ENCODE data around the gene PSMD12. TPM values are rescaled to one million over a fixed set of nuclear protein-coding genes. Genes with fewer than 3 reads are reported as not detected.

PSMD12 gene
- total and polyA plus RNA-seq, 9 of the 15 experiments (the other 6 are each of a cell fraction or from before 2014, with no cell fraction given) = 36.6 to 150 (median 65.5) TPM

DNA sequence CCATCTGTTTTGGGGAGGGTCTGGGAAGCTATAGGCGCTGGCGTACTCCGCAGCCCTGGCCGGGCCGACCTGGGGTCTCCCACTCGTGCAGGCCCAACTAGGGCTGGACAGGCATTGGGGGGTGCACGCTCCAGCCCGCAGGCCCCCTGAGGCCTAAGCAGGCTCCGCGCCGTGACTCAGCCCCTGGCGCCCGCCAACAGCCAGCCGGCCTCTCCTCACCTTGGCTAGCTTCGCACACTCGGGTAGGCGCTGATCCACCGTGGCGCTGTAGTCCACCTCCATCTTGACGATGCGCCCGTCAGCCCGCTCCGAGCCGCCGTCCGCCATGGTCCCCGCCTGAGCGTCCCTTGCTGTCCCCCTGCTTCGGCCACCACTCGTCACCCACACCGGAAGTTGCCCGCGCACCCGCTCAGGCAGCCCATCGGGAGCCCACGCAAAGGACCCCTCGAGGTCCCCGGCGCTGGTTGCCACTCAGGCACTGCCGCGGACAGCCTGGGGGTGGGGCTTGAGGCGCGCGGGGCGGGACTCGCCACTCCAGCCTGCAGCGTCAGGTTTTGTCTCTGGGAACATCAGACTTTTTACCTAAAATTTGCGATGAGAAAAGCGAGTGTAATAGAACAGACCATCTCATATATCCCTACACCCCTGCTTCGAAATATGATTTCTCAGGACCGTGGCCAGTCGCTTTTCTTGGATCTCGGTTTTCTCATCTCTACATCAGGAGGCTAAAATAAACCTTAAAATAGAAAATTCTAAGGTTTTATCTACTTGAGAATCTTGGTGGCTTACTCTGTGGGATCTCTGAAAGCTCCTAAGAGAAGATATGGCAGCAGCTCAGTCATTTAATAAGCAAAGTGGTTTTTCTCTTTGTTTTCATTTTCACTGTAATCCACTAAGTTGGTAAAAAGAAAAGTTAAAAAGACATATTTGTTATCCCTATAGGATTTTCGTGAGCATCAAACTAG is at the start of gene PSMD12 (continued):
- TF ChIP-seq TOE1 (IDR thresholded peaks at IDR 0.05; ENCODE audit: borderline replicate concordance) = no peak
- TF ChIP-seq TOE1 (CRISPR knock-in tag; IDR thresholded peaks at IDR 0.05; ENCODE audit: borderline replicate concordance, low read depth) = peak; percentile 86; the same call in 1 of the 2 replicates
- TF ChIP-seq, protein P1, sequence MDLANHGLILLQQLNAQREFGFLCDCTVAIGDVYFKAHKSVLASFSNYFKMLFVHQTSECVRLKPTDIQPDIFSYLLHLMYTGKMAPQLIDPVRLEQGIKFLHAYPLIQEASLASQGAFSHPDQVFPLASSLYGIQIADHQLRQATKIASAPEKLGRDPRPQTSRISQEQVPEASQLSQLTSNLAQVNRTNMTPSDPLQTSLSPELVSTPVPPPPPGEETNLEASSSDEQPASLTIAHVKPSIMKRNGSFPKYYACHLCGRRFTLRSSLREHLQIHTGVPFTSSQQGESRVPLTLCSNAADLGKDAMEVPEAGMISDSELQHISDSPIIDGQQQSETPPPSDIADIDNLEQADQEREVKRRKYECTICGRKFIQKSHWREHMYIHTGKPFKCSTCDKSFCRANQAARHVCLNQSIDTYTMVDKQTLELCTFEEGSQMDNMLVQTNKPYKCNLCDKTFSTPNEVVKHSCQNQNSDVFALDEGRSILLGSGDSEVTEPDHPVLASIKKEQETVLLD (IDR thresholded peaks at IDR 0.05) = no peak
- TF ChIP-seq TFAM (CRISPR knock-in tag; conservative IDR thresholded peaks at IDR 0.05) = no peak
- TF ChIP-seq FOS (IDR thresholded peaks at IDR 0.05; ENCODE audit: extremely low read depth, insufficient read length) = no peak
- peak; percentile 64 for TF ChIP-seq SAP30 (IDR thresholded peaks at IDR 0.05; ENCODE audit: borderline replicate concordance, insufficient read depth, low read depth, low read length, poor library complexity, severe bottlenecking)
- TF ChIP-seq, protein P2, sequence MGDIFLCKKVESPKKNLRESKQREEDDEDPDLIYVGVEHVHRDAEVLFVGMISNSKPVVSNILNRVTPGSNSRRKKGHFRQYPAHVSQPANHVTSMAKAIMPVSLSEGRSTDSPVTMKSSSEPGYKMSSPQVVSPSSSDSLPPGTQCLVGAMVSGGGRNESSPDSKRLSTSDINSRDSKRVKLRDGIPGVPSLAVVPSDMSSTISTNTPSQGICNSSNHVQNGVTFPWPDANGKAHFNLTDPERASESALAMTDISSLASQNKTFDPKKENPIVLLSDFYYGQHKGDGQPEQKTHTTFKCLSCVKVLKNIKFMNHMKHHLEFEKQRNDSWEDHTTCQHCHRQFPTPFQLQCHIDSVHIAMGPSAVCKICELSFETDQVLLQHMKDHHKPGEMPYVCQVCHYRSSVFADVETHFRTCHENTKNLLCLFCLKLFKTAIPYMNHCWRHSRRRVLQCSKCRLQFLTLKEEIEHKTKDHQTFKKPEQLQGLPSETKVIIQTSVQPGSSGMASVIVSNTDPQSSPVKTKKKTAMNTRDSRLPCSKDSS (IDR thresholded peaks at IDR 0.05; ENCODE audit: low read depth, partially characterized antibody) = no peak
- no peak for TF ChIP-seq BDP1 (IDR thresholded peaks at IDR 0.05; ENCODE audit: insufficient read depth, insufficient read length)
- TF ChIP-seq BRF1 (IDR thresholded peaks at IDR 0.05; ENCODE audit: borderline replicate concordance, extremely low read depth, insufficient read length) = no peak
- TF ChIP-seq NEUROD1 (IDR thresholded peaks at IDR 0.05; ENCODE audit: borderline replicate concordance, low read depth, low read length, partially characterized antibody) = peak; percentile 70
- TF ChIP-seq ELF1 (tag; IDR thresholded peaks at IDR 0.05) = peak; percentile 94
- TF ChIP-seq HDAC2 (IDR thresholded peaks at IDR 0.05) = no peak
- no peak for TF ChIP-seq ZNF217 (CRISPR knock-in tag; IDR thresholded peaks at IDR 0.05)
- no peak for TF ChIP-seq PTBP1 (IDR thresholded peaks at IDR 0.05; ENCODE audit: low read depth, low read length)
- no peak; the same call in 1 of the 2 replicates for TF ChIP-seq FOSL1 (tag; conservative IDR thresholded peaks at IDR 0.05)
- TF ChIP-seq, protein P3, sequence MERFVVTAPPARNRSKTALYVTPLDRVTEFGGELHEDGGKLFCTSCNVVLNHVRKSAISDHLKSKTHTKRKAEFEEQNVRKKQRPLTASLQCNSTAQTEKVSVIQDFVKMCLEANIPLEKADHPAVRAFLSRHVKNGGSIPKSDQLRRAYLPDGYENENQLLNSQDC (CRISPR knock-in tag; IDR thresholded peaks at IDR 0.05) = no peak
- TF ChIP-seq, protein P4, sequence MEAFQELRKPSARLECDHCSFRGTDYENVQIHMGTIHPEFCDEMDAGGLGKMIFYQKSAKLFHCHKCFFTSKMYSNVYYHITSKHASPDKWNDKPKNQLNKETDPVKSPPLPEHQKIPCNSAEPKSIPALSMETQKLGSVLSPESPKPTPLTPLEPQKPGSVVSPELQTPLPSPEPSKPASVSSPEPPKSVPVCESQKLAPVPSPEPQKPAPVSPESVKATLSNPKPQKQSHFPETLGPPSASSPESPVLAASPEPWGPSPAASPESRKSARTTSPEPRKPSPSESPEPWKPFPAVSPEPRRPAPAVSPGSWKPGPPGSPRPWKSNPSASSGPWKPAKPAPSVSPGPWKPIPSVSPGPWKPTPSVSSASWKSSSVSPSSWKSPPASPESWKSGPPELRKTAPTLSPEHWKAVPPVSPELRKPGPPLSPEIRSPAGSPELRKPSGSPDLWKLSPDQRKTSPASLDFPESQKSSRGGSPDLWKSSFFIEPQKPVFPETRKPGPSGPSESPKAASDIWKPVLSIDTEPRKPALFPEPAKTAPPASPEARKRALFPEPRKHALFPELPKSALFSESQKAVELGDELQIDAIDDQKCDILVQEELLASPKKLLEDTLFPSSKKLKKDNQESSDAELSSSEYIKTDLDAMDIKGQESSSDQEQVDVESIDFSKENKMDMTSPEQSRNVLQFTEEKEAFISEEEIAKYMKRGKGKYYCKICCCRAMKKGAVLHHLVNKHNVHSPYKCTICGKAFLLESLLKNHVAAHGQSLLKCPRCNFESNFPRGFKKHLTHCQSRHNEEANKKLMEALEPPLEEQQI (IDR thresholded peaks at IDR 0.05) = no peak
- no peak for TF ChIP-seq ZKSCAN1 (IDR thresholded peaks at IDR 0.05; ENCODE audit: low read depth, low read length)
- TF ChIP-seq ZNF165 (CRISPR knock-in tag; IDR thresholded peaks at IDR 0.05; ENCODE audit: borderline replicate concordance) = no peak

All from K562 (cell line).